Stimulated activated CD4-positive, alpha-beta T cell treated with anti-CD3 and anti-CD28 coated beads, Interleukin-4, amount 100 ng/mL, for 48 hours (primary cell): ENCODE measurements around the gene LGI2.
"Not testable (repeated sequence)": the region's sequence is repeated elsewhere in the genome, so short reads cannot be mapped to it uniquely, and the experiment has no call there.

ENCODE experiments used
- DNase-seq, 2 donors: peaks; one replicate each; pipeline ENCODE4 v3.0.0-alpha.2; 2020; ENCODE audit warnings: low read depth in 2 of 2

The LGI2 gene

DNA sequence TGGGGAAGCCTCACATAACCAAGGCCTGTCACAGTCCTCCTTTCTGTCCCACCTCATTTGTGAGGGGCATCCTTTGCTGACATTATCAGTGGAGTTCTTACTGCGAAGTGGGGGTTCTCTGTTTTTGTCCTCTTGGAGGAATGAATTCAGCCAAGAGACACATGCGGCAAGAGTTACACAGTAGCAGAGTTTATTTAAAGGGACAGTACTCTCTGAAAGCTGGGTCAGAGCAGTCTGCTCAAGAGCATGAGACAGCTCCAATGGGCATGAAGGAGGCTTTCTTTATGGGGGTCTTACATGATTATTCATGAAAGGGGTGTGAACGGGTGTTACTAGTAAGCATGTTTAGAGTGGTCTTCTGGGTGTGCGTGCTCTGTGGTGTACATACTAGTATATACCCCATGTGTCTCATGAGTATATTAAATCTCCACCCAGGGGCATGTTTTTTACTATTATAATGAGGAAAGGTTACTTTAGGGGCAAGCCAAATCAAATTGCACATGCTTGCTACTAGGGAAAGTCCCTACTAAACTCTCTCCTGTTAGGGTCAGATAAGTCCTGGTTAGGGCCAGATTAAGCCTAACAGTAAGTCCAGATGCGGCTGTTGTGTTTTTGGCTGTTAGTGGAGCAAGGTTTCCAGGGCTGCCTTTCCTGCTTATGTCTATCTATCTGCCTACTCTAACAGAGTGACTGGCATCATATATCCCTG lies 19.8 kb upstream of the LGI2 start:
- DNase-seq, result no peak

DNA sequence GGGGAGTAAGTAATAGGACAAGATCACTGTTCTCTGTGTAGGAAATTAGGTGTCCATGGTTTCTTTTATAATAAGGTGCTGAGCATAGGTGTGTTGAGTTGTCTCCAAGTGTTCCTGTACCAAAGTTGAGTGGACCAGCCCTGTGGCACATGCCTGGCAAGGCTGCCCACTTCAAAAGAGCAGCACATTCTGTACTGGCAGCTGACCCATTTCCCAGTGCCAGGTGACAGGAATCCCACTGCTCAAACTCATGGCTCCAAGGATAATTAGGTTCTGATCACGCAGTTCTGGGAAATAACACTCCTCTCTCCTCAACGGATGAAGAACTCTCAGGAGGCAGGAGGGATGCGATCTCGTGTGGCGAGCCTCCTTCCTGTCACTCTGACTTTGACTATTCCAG lies 12.8 kb upstream of the LGI2 start:
- no peak for DNase-seq

- DNase-seq, result no peak
These were observed 2.8 kb upstream of the LGI2 start for GRCh38 chr4:25033526-25033925.

DNA sequence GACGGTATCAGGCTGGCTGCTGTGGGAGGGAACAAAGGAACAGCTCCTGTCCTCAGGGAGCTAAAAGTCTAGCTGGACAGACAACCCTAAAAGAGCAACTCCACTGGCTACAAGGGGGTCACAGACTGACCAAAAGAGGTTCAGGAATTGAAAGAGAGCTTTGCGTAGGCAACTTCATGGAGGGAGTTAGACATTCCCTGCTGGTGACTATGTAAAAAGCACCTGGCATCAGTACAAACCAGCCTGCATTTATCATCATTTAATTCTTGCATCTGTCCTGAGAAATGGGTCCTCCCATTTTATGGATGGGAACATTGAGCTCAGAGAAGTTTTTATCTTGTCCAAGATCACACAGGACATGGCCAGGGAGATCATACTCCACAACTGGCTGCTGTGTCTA lies 1.4 kb upstream of the LGI2 start:
- no peak for DNase-seq

- no peak for DNase-seq
These were observed 403 bp upstream of the LGI2 start for GRCh38 chr4:25031077-25031621.

DNA sequence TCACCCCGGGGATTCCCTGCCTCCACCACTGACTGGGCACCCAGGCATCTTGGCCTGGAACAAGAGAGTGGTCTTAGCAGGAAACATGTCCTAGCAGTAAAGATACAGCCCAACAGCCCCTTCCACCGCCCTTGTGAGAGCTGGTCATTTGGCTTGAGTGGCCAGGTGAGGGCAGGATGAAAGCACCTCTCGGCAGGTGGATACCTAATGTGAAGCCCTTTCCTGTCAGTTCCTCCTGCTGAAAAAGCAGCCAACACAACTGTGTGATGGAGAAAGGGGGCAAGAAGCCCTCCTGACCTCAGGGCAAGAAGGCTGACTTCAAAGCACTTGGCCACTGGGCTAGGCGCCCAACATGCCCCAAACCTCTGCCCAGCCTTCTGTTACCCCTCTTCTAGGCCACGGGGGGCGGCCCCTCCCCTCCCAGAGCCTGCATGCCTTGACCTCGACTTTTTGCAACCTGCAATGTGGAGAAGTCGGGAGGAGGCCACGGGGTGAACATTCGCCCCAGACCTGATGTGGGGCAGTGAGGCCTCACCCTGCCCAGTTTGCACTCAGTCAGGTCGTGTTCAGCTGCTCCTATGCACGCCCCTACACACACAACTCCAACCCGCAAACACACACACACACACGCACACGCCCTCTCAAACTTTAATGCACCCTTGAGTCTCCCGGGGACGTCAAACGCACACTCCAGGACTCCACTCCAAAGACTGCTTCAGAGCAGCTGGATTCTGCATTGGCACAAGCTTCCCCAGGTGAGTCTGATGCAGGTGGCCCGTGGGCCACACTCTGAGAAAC lies 1.1 kb downstream of the LGI2 start:
- DNase-seq, result no peak

- DNase-seq, result no peak
These were observed 1.9 kb downstream of the LGI2 start for GRCh38 chr4:25028851-25029250.

- DNase-seq, result no peak
These were observed 8.0 kb downstream of the LGI2 start for GRCh38 chr4:25022766-25023165.

- no peak for DNase-seq
These were observed 9.5 kb downstream of the LGI2 start for GRCh38 chr4:25021216-25021615.

- no peak for DNase-seq
These were observed 10.5 kb downstream of the LGI2 start for GRCh38 chr4:25020236-25020635.

DNA sequence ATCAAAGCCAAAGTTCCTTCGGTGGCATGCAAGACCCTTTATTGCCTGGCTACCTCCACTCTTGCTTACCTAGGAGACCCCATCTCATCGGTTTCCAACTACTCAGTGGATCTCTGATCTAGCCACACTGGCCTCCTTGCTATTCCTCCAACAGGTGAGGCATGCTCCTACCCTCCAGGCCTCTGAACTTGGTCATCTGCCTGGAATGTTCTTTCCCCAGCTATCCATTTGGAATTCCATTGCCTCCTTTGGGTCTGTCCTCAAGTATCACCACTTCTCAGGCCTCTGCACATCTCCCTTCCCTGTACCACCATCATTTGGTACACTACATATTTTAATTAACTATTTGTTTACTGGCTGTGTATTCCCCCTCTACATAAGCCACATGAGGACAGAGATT lies 11.2 kb downstream of the LGI2 start:
- no peak for DNase-seq

- DNase-seq, result no peak
These were observed 15.7 kb downstream of the LGI2 start for GRCh38 chr4:25015012-25015411.

- DNase-seq, result not testable (repeated sequence)
These were observed 16.1 kb downstream of the LGI2 start for GRCh38 chr4:25014662-25014983.

DNA sequence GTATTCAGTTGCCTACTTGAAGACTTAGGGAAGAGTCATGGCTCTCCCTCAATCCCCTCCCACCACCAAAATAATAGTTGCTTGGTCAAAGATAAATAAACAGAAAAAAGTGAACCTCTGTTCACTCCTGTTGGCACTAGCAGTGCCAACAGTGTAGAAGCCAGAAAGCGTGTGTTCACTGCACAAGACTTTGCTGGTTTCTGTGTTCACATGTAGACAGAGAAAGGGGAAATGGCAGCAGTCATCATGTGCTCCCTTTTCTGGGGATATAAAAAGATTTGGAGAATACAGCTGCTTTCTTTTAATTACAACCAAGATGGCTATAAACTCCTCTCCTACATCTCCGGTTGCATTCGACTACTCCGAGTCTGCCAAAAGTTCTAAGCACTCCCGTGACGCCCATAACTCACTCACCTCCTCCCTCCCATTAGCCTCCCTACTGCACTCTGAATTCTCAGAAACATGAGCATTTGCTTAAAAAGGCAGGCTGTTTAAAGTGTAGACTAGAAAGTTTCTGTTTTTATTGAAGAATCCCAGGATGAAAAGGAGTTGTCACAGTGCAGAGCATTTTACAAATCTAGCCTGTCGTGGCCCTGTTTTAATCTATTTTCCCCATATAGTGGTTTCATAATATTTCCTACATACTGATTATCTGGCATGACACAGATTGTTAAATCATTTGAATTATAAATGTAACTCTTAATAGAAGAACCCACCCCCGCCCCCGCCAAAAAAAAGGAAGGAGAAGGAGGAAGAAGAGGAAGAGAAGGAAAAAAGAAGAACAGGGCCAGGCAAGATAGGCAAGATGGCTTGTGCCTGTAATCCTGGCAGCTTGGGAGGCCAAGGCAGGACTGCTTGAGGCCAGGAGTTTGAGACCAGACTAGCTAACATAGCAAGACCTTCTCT lies 16.7 kb downstream of the LGI2 start:
- no peak for DNase-seq

- DNase-seq, result no peak
These were observed 18.1 kb downstream of the LGI2 start for GRCh38 chr4:25012655-25013054.

DNA sequence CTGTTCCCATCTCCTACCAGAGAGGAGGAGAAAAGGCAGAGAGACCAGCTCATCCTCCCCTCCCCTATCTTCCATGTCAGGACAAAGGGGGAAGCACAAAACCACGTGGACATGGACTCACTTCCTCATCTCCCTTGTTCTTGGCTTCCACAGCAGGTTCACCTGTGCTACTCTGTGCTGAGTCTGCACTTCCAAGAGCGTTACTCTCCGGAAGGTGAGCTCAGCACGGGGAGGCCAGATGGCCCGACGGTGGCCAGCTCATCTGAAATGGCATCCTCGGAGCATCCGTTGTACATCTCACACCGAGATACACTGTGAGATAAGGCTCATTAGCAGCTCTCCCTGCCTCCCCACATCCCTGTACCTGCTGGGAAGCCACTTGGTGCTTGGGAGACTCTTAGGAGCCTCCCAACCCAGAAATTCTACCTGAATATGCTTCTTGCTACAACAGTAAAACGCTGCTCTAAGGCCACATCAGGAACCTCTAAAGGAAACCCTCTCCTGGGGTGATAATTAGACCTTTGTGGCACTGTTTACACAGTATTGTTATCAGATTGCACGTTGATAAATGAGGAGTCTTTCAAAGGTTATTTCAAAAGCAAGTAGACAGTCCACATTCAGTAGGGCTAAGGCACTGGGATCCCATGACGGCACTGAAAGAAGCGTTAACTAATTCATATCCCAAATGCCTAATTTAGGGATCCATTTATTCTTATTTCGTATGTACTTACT lies 19.4 kb downstream of the LGI2 start:
- DNase-seq, result no peak

DNA sequence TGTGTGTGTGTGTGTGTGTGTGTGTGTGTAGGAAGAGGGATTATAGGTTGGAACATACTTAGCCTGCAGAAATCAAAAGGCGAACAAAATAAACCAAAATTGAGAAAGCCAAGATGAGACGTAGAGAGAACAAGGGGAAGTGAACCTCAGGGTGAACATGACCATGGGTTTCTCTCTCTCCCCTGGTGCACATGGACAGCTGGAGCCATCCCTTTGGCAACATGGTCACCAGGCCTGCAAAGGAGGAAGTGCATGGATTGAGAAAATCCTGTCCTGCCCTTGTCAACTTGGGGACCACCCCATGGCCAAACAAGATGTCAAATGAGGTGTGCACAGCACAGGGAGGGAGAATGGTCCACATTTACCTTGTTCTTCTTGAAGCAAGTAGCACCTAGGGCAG lies 23.1 kb downstream of the LGI2 start:
- DNase-seq, result no peak

DNA sequence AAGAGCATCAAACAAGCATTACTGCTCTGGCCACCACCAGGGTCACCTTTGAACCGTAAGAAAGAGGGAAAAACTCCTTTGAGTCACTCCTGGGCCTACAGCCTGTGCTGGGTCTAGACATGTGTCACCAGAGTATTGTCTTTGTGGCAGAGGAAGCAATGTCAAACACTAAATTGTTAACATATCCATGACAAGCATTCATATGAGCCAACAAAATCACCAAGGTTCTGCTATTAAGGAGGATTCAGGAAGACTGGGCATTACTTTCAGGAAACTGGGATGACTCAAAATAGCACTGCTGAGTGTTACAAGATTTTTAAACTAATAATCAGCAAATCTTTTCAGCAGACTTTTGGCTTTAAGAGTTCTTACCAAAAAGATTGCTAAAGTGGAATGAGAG lies 28.1 kb downstream of the LGI2 start:
- DNase-seq, result no peak

GRCh38 chr4:25001509-25001908 lies 29.2 kb downstream of the LGI2 start:
- no peak for DNase-seq

DNA sequence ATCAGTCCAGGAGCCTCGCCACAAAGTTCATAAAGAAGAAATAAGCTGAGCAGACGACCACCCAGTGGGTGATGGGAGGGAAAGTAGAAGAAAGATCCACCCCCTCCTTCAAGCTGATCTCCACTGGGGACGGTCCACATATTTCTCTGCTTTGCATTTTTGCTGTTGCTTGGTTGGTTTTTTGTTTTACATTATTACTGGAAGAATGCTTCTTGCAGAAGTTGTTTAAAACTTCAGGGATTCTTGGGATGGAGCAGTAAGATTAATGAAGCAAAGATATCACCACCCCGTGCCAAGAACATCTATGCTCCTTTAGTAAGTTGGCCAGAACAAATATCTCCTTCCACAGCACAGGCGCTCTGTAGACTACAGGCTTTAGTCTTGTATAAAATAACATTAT lies 30.1 kb downstream of the LGI2 start:
- no peak for DNase-seq

GRCh38 chr4:24999392-25000089 lies 31.2 kb downstream of the LGI2 start:
- no peak for DNase-seq
